OCI-LY3 (cell line): Measurements from ENCODE around the gene NIPSNAP3A.

Experiments used
- CTCF ChIP-seq: fragments of 200-600, 300-600 bp; sonication (generic); IDR thresholded peaks from 2 replicates; pipeline ENCODE4 v1.5.1; 2014; ENCODE audit warnings: antibody characterized with exemption, low read length, low read depth
- EZH2phosphoT487 ChIP-seq: fragments of 200-600 bp; shearing (Covaris generic); IDR thresholded peaks from 2 replicates; pipeline ENCODE4 v1.6.1; 2018; ENCODE audit warnings: antibody characterized with exemption, mixed run types, low read depth

GRCh38 chr9:104800068-104800785 is 52.7 kb downstream of the NIPSNAP3A start:
- TF ChIP-seq CTCF (no peak), EZH2phosphoT487 (no peak)
